Stimulated activated CD4-positive, alpha-beta T cell treated with anti-CD3 and anti-CD28 coated beads, Interleukin-1b, Interleukin-23, amount 100 ng/mL, for 24 hours (primary cell): ENCODE results near the gene IFNG.
A peak's percentile ranks its signal among the peaks of the same experiment; 100 is the strongest.
"Not testable (repeated sequence)": the region's sequence is repeated elsewhere in the genome, so short reads cannot be mapped to it uniquely, and the experiment has no call there.

Experiments
- DNase-seq, 4 experiments: peaks; one replicate each; pipeline ENCODE4 v3.0.0-alpha.2; 2020; ENCODE audit warnings: low read depth in 4 of 4, low spot score in 1 of 4

IFNG gene

GRCh38 chr12:68159681-68160304 is at the start of gene IFNG:
TSS of gene IFNG (minus strand) at chr12:68159740. CDS start at chr12:68159615, 125 bp downstream.
- DNase-seq: no peak

GRCh38 chr12:68209048-68209728 is 49.6 kb upstream of the IFNG start:
- not testable (repeated sequence) for DNase-seq

GRCh38 chr12:68207276-68207675 is 47.7 kb upstream of the IFNG start:
- DNase-seq: no peak

- DNase-seq: no peak
Observed at GRCh38 chr12:68206446-68206845, 46.9 kb upstream of the IFNG start.

GRCh38 chr12:68203460-68203875 is 43.9 kb upstream of the IFNG start:
- no peak for DNase-seq

DNA sequence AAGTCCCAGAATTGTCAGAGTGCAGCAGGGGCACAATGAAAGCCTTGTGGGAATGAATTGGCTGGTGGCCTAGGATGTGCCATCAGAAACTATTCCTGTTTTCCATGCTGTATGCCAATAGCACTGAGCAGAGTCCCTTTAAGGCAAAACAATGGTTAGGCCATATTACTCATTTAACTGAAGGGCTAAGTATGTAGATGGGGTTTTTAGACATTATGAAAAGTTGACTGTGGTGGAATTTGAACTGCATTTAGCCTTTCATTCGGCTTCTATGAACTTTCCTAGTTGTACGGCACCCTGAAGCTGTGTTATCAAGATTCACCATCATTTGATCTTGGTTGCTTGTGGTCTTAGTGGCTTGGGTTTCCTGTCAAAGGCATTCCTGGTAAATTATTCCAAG is 41.3 kb upstream of the IFNG start:
- no peak for DNase-seq

GRCh38 chr12:68199127-68199526 is 39.6 kb upstream of the IFNG start:
- DNase-seq: no peak

DNA sequence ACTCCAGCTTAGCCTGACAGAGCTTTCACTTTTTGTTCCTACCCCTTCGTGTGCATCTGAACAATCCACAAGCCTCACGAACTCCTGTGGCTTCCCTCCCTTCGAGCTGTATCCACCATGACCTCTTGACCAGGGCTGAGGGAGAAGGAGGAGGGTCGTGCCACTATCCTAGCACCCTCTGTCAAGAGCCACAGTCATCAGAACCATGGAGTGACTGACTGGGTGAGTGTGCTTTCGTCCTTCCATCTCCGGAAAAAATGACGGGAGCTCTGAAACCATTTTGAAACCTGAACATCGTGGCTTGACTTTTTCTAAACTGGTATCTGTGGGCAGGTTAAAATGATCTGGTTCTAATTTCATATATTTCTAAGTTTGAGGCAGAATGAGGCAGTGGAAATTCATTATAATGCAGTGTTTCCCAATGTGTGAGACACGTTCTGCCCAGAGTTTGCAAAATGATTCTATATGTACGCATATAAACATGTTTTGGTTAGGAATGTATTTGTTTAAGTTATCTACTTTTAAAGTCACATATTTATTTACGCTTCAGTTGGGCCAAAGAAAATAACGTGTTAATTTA is 39.1 kb upstream of the IFNG start:
- no peak for DNase-seq

DNA sequence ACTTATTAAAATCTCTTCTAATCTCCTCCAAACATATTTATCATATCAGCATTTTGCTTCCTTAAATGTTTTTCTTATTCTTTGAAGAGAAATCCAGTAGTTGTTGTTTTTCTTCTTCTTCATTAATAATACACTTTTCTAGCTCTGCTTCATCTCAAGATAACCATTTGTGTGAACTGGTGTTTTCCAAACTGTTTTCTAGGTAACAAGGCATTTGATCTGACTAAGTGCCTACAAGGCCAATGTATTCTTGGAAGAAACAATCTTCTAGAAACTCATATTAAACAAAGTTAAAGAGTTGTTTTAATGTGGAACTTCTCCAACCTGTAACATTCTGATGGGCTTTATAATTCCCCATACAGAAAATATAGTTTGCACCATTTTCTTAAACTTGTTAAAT is 30.8 kb upstream of the IFNG start:
- DNase-seq: no peak

- DNase-seq: no peak
Observed at GRCh38 chr12:68189821-68190242, 30.3 kb upstream of the IFNG start.

- DNase-seq: no peak
Observed at GRCh38 chr12:68185598-68185997, 26.1 kb upstream of the IFNG start.

DNA sequence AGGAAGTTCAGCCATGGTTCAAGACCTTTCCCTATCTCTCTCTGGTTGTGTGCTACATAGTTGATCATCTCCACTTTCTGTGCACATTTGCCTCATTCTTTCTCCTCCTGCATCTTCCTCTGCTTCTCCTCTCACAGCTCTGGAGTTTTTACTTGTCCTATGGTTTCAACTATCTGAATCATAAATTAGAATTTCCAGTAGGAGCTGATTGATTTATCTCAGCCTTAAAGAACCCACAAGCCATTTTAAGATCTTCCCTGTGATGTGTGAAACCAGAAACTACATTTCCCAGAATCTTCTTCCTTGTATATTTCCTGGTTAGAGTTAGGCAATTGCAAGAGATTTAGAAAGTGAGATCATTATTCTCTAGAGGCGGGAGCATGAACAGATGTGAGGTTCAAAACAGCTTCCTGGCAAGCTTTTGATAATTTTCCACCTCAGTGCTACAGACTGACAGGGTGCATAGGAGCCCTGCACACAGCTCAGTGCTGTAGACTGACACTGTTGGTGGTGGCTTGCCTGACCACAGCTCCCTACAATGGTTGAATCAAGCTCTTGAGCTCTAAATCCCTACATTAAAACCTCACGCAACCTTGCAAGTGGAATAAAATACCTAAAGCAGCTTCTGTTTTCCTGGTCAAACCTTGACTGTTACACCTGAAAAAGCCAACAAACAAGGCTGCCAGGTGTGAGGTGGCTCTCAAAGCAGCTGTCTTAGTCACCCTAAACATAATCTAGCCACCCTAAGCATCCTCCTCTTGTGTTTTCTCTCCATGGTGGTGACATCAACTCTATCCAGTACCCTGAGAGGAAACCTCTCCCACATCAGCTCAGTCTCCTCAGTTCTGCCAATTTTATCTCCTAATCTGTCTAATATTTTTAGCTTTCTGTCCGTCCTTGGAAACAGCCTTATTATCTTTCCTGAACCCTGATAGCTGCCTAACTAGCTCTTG is 21.5 kb upstream of the IFNG start:
- DNase-seq: peak in 1 of 4 experiments; percentile 24

GRCh38 chr12:68178774-68179439 is 19.4 kb upstream of the IFNG start:
- DNase-seq: no peak

DNA sequence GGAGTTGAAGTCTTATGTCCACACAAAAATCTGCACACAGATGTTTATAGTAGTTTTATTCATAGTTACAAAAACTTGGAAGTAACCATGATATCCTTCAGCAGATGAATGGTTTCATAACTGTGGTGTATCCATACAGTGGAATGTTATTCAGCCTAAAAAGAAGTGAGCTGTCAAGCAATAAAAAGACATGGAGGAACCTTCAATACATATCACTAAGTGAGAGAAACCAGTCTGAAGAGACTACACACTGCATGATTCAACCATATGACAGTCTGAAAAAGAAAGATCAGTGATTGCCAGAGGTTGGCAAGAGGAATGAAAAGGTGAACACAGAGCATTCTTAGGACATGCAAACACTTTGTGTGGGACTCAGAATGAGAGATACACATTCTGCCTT is 18.6 kb upstream of the IFNG start:
- DNase-seq: no peak

DNA sequence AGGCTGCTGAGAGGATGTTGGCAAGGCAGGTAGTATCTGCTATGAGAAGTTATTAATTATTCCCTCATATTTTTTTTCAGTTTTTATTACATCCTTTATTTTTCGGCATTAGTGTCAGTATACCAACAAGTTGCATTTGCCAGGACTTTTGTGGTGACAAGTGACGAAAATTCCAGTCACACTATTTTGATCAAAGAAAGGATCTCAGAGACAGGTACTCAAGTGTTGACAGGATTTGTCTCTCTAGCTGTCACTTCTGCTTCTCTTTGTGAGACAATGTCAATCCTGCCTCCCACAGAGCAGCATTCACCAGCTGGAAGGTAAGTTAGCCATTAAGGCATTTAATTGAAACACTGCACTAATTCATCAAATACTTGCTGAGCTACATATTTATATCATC is 18.0 kb upstream of the IFNG start:
- no peak for DNase-seq

GRCh38 chr12:68176257-68176656 is 16.7 kb upstream of the IFNG start:
- no peak for DNase-seq

- peak in 1 of 4 experiments; percentile 35 for DNase-seq
Observed at GRCh38 chr12:68175557-68176061, 16.1 kb upstream of the IFNG start.

DNA sequence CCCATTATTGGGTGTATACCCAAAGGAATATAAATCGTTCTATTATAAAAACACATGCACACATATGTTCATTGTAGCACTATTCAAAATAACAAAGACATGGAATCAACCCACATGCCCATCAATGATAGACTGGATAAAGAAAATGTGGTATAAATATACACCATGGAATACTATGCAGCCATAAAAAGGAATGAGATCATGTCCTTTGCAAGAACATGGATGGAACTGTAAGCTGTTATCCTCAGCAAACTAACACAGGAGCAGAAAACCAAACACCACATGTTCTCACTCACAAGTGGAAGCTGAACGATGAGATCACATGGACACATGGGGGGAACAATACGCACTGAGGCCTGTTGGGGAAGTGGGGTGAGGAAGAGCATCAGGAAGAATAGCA is 15.2 kb upstream of the IFNG start:
- DNase-seq: not testable (repeated sequence)

DNA sequence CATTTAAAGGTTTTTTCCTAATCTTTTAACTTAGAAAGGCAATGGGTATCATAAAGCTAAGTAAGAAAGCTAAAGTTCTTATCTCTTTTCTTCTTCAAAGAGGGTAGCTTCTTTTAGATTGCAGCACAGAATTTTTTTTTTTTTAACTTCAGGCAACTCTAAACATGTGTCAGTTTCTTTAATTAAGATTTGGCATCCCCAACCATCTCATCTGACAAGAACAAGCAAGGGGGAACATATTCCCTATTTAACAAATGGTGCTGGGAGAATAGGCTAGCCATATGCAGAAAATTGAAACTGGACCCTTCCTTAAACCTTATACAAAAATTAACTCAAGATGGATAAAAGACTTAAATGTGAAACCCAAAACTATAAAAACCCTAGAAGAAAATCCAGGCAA is 14.3 kb upstream of the IFNG start:
- no peak for DNase-seq

- no peak for DNase-seq
Observed at GRCh38 chr12:68170726-68171125, 11.2 kb upstream of the IFNG start.
